GM12865 (cell line): ENCODE measurements around the gene TEX30.

Experiments used
- DNase-seq: peaks from one replicate; pipeline ENCODE4 v3.0.0; 2010; ENCODE audit warnings: low read depth
- H3K4me3 ChIP-seq: 2 replicates; pipeline ENCODE4 v1.5.1; 2011; ENCODE audit warnings: mild to moderate bottlenecking, low read depth, low read length, control low read depth
- TF ChIP-seq, protein P1 (sequence below): IDR thresholded peaks from 2 replicates; pipeline ENCODE4 v1.5.1; 2011; ENCODE audit warnings: low read length, control low read depth, low read depth, inconsistent platforms; ENCODE audit not compliant: insufficient read depth; ENCODE audit errors: missing control alignments

TEX30 gene

GRCh38 chr13:102812611-102813287 lies 39.2 kb upstream of the TEX30 start:
- H3K4me3 ChIP-seq: no peak overlapping the region
- TF ChIP-seq, protein P1, sequence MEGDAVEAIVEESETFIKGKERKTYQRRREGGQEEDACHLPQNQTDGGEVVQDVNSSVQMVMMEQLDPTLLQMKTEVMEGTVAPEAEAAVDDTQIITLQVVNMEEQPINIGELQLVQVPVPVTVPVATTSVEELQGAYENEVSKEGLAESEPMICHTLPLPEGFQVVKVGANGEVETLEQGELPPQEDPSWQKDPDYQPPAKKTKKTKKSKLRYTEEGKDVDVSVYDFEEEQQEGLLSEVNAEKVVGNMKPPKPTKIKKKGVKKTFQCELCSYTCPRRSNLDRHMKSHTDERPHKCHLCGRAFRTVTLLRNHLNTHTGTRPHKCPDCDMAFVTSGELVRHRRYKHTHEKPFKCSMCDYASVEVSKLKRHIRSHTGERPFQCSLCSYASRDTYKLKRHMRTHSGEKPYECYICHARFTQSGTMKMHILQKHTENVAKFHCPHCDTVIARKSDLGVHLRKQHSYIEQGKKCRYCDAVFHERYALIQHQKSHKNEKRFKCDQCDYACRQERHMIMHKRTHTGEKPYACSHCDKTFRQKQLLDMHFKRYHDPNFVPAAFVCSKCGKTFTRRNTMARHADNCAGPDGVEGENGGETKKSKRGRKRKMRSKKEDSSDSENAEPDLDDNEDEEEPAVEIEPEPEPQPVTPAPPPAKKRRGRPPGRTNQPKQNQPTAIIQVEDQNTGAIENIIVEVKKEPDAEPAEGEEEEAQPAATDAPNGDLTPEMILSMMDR: no peak
- peak; percentile 15 for DNase-seq

DNA sequence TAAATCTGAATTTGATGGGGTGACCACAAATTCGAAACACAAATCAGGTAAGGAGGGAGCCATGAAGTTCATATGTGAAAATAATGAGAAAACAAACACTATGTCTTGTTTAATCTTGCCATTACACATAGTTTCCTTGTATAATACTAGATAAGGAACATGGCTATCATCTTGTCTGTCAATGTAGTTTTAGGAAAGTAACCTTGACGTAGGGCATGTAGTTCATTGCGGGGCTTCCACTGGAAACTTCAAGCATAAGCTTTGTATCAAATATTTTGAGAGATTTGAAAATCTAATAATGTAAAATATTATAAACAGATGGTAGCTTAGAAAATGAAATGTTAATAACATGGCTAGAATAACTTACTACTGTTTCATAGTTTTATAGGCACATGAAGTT lies 34.1 kb upstream of the TEX30 start:
- H3K4me3 ChIP-seq: no peak overlapping the region
- TF ChIP-seq, protein P1: no peak
- no peak for DNase-seq

- TF ChIP-seq, protein P1: no peak
- no peak for DNase-seq
These were observed 32.1 kb upstream of the TEX30 start for GRCh38 chr13:102805680-102806079.

DNA sequence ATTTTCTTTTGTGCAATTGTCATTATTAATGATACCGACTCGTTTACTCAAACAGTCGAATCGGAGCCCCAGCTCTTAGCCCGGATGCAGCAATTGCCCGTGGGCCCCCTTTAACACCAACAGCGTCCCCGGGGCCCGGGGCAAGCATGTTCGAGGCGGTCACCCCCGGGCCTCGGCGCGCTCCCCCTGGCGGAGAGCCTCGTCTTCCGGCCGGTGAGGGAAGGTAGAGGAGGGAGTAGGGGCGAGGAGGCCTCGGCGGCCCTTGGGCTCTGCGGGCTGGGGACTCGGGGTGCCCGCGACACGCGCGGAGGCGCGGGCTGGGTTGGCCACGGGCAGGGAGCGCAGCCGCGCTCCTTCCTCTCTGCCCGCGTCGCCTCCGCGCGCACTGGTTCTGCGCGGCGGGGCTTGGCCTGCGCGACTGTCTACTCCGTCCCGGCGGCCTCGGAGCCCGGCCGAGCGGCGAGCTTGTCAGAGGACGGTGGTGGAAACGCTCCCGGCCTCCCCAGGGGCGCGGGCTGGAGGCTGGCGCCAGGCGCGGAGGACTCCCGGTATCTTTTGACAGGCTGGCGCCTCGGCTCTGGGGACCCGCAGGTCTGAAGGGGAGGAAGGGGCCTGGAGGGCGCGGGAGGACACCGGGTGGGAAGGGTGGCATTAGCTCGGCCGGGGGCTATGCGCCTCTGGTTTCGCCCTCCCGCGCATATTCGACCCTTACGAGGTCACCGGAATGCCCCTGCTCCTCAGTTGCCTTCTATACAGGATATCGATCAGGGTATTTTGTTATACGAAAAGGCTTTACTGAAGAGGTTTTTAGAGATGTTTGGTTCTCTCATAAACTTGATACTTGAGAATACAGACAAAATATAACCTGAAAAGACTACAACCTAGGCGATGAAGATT lies 26.8 kb upstream of the TEX30 start:
- H3K4me3 ChIP-seq: peak overlapping the region; percentile 86
- peak; percentile 90 for DNase-seq
- TF ChIP-seq, protein P1: peak; percentile 83

More at GRCh38 chr13:102805680-102806079, 32.1 kb upstream of the TEX30 start:
- no peak overlapping the region for H3K4me3 ChIP-seq

DNA sequence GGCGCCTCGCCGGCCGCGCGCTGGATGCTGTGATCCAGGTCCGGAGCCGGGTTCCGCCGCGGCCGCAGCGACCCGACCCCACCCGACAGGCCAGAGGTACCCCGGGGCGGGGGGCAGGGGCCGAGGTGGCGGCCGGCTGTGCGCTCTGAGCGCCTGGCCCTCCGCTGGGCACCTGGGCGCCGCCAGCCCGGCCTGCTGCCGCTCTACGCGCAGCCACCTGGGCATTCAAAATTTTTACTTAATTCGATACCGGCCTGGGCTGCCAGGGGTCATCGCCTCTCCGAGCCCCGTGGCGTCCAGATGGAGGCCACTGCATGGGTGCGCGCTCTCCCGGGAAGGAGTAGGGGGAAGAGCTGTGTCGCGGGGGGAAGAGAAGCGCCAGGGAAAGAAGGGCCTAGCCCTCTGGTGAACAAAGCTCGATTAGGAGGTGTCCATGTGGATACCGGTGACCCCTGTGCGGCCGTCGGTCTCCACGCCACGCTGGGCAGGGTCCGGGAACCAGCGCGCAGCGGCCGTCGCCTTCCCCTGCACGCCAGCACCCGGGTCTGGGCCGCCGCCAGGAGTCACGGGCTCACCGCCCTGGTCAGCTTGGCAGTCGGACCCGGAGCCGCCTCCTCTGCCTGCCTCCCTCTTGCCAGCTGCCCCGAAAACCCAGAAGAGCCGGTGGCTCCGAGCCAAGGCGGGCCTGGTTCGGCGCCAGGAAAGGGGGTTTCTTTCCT lies 26.0 kb upstream of the TEX30 start:
- peak; percentile 8 for DNase-seq
- H3K4me3 ChIP-seq: peak overlapping the region; percentile 86

More for the DNA sequence above, 26.0 kb upstream of the TEX30 start:
- TF ChIP-seq, protein P1: no peak
